OCI-M2 (cell line): Measurements from ENCODE around the gene SEMA7A.

Source experiments
- DNase-seq: peaks from one replicate; lab custom pipeline; 2025; ENCODE audit not compliant: unreplicated experiment; lab: John Stamatoyannopoulos, UW

SEMA7A gene

DNA sequence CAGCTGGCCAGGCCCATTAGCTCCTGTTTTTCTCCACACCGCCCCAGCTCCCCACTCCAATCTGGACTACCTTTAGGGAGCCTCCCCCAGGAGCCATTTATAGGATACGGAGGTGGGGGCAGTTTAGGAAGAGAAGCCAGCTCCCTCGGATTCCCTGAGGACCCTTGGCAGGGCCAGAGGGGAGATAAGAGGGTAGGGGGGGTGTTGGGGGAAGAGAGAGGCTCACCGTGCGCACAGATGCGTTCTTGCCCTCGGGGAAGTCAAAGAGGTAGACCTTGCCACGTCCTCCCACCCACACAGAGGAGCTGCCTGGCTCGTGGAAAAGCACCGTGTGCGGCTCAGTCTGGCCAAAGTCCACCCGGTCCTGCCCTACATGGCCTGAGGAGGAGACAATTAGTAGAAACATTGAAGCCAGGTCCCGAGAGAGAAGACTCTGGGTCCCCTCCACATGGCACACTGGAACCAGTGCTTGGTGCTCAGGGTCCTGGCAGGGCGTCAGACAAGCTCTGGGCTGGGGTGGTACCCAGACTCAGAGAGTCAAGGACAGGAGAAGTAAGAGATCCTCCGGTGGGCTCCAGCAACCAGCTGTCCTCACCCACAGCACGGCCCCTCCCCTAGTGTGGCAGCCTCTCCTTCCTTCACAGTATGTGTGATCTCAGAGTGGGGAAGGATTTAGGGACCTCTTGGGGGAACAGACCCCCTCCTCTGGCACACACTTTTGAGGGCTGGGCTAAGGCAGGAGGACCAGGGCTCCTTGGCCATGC lies 15.0 kb downstream of the SEMA7A start:
- DNase-seq, result no peak

DNA sequence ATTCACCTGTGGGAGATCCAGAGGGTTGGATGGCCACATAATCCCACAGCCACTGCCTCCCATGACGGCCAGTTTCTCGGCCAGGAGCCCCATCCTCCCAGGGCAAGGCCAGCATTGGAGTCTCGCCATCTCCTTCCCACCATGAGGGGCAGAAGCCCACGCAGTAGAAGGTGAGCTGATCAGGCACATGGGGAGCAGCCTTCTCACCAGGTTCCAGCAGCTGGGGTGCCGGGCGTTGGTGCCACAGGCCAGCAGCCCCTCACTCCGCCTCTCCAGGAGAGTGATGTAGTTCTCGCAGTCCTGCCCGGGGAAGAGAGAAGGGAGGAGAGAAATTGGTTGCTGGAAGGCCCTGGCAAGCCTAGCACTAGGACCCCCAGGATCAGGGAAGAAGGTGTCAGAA lies 16.1 kb downstream of the SEMA7A start:
- no peak for DNase-seq

DNA sequence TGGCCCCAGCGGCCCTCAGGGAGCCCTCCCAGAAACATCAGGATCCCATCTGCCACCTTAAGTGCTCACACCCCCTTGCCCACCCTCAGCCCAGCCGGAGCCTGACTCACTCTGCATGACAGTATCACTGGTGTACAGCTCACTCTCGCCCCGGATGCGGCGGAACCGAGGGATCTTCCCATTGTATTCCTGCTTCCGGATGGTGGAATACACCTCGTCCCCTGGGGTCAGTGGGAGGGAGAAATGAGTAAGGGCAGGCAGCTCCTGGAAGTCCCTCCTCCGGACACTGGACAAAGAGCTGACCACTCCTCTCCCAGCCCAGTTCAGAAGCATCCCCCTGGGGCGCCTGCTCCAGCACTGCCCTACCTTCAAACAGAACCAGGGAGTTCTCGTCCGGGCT lies 16.5 kb downstream of the SEMA7A start:
- DNase-seq, result no peak

DNA sequence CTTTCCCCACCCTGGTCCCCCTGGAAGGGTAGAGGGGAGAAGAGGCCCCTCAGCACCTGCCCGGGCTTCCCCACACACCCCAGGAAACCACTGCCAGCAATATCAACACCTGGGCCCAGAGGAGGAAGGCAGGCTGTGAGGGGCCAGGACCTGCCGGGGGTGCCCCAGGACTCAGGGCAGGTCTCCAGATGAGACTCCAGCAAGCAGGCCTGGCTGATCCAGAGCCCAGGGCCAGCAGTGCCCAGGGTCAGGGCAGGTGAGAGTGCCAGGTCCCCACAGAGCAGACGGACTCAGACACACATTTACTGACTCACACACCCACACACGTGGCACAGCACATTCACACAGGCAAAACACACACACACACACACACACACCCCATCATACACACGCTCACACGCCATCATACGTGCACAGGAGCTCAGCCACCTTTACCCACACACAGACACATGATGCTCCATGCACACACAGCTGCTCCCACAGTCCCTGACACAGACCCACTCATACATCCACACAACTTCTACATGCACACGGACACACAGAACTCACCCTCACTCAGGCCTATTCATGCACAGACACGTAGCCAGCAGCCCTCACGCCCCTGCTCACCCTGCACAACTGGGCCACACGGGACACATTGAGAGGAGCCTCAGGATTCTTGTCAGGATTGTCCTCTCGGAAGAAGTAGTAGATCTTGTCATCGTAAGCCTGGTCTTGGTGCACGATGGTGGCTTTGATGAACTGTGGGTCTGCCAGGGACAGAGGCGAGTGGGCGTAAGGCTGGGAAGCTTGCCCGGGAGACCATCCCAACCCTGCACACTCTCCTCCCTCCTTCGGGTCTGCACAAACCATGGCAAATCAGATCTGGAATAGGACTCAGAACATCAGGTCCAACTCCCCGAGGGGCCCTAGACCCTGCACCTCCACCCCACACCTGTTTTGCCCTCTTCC lies 17.5 kb downstream of the SEMA7A start:
- no peak for DNase-seq

DNA sequence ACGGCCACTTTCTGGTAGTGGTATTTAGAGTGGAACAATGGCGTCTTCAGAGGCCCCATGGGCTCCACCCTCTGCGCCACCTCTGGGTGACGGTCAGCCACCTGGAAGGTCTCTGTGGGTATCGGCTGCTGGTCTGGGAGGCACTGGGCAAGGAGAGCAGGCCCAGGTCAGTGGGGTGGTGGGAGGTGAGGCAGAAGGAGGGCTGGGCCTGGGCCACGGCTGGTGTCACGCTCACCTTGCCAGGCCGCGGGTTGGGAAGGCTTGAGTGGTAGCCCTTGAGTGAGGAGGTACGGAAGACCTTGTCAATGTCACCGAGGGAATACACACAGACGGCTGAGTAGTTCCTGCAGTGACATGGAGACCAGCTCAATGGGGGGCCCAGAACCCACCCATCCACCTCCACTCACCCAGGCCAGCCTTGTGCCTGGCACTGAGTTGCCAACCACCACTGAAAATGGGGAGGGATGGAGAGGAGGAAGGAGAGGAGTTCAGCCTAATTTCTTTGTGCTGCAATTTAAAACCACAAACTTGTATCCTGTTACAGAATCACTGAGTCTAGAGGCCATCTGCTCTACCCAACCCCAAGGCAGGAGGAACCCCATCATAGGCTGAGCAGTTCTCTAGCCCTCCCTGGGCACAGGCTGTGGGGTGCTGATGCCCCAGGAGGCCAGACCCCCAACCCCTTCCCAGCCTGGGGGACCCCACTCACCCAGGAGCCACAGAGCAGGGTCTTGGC lies 19.0 kb downstream of the SEMA7A start:
- DNase-seq, result no peak

DNA sequence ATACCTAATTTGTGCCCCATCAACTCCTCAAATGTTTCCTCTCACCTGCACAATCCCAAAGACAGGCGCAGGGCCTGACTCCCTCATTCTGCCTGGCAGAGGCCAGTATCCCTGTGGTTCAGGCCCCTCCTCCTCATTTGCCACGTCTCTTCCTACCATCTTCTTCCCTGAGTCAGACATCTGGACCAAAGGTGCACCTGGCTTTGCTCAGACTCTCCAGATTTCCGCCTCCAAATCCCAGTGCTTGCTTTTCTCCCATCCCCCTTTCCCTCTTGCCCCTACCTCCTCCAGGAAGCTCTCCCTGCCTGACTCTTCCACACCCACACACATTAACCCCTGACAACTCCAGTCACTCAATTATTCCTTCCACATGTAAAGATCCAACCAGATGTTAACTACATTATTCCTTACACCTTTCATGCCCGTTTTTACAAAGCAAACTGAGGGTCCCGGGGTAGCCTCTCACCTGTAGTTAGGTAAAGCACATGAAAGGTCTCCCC lies 19.6 kb downstream of the SEMA7A start:
- DNase-seq, result no peak

DNA sequence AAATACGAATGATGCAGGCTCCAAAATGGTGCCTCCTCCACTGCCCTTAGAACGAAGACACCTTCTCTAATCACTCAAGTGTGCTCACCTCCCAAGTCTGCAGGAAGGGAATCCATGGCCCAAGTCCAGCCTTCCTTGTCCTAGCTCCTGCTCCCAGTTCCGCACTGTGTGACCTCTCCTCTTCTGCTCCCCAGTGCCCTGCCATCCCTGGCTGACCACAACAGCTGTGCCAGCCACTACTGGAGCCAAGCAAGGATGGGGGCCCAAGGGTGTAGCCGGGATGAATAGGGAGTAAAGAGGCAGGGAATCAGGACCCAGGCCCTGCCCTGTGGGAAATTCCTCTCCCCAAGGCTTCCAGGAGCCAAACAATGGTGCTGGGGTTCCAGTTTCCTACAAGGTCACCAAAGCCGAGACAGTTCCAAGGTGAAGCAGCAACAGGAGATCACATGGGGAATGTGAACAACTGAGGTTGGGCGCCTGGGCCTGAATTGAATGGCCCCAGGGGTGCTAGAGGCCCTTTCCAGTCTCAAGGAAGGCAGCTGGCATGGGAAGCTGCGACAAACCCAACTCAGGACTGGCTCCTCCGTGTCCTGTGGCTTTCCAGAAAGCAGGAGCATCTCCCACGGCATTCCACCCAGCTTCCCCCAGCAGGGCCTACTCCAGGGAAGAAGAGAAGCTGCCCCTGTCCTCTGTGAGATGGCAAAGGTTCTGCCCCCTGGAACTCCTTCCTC lies 20.2 kb downstream of the SEMA7A start:
- no peak for DNase-seq

DNA sequence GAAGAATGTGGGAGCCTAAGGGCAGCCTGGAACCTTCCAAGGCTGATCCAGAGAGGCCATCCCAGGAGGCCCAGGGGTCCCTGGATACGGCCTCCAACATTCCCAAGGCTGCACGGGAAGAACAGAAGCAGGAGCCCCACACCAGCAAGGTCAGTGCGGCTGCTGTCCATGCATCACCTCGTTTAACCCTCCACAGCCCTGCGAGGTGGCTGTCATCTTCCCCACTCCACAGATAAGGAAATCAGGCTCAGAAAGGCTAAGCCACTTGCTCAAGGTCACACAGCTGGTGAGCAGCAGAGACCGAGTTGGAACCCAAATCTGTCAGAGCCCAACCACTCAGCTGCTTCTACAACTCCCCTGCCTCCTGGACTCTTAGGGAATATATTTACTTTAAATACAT lies 21.6 kb downstream of the SEMA7A start:
- DNase-seq, result no peak

DNA sequence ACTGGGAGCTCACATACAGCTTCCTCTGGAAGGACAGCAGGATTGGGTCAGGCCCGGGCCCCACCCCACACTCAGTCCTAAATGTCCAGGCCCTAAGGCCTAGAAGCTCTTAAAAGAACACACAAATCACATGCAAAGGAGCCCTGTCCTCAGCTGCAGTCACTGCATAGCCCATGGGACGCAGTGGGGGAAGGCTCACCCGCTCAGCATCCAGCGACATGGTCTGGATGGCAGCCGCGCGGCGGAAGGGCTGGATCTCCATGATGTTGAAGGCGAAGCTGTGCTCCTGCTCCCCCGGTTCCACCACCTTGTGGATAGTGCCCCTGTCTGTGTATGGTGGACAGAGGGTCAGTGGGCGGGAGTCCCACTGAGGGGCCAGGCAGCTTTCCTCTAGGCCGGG lies 22.1 kb downstream of the SEMA7A start:
- no peak for DNase-seq

DNA sequence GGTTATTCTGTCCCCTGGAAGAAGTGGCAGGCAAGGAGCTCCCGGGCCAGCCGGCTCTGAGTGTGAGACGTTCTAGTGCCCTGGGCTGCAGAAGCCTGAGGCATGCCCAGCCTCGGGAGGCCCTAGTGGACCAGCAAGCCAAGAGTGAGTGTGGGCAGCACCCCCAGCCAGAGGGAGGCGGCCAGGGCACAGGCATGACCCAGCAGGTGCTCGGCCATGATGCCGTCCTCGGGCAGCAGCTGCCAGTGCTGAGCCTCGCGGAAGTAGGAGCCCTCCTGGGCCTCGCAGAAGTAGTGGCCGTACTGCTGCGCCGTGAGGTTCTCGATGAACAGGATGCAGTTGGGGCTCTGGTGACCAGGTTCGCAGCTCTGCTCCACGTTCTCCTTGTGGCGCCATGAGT lies 23.3 kb downstream of the SEMA7A start:
- no peak for DNase-seq

DNA sequence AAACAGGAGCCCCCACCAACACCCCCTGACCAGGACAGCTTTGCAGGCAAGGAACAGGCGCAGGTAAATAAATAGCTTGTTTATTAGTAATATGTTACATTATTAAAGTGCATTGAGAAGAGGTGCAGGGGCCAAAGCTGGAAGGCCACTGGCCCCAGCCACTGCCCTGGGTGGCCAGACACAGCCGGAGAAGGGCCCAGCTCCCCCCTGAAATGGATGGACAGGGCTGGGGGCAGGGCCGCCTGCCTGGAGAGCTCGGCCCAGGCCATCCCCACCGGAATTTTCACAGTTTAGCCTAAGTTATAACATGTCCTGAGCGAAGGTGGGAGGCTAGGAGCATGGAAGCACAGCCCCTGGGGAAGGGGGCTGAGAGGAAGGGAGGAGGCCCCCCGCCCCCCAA lies 24.5 kb downstream of the SEMA7A start:
- DNase-seq, result no peak

DNA sequence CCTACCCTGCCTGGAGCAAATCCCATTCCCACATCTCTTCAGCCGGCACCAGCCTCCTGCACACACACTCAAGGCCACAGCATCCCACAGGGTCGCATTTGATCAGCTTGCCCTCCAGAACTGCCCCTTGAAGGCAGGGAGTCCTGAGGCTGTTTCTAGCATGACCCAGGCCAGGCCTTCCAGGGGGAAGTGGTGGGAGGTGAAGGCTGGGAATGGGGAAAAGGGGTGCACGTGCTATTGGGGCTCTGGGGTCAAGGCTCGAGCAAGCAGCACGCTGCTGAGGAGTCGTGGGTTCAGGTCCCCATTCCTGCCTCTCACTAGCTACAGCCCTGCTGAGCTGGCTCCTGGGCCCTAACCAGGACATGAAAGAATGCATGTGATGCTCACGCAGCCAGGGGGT lies 24.9 kb downstream of the SEMA7A start:
- no peak for DNase-seq

DNA sequence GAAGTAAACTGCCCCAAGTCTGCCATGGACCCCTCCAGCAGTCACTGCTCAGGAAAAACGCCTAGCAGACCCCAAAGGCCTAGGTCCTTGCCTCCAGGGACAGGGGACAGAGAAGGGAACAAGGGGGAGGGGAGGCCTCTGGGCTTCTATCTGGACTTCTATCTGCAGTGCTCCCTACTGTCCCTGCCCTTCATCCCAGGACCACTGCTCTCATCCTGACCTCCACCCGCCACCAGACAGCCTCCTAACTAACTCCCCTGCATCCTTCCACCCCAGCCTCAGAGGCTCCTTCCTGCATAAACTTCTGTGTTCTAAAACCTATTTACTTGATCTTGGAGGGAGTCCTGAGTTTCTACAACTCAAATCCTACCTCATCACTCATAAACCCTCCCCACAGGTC lies 25.4 kb downstream of the SEMA7A start:
- DNase-seq, result no peak

DNA sequence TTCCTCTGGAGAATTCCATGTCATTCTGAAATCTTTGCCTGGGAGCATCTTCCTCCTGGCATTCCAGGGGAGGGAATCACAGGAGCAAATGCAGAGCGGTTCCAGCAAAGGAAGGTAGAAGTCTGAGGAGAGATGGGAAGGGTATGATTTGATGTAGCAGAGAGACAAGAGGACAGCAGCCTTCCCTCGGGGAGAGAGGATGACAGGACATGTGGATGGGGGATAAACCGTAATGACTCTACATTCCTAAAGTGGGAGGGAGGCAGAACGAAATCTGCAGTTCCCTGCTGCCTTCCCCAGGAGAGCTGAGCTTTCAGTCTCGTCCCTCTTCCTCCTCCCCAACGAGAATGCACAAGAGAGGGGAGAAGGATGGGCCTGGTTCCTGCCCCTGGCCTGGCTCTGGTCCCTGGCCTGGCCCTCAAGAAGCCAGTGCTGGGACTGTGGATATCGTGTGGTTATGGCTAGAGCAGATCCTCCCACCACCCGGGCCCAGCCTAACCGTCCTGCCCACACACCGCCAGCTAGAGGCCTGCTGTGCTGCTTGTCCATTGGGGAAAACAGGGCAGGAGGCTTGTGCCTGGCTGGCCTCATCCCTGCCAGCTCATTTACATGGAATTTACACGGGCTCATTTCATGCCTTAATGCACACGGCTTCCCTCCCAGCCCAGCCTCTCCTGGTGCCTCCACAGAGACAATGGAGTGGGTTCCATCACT lies 26.6 kb downstream of the SEMA7A start:
- DNase-seq, result no peak

DNA sequence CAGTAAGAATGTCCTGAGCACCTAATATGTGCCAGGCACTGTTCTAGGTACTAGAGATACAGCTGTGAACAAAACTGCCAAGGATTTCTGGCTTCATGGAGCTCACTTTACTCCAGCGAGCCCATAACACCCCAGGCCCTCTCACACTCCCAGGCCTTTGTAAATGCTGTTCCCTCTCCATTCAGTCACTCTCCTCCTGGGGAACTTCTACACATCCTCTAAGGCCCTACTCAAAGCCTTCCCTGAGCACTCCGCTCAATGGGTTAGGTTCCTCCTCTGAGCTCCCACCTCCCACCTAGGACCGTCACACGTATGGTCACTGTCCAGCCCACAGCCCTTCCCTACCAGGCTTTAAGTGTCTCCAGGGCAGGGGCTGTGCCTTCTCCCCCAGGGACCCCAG lies 27.2 kb downstream of the SEMA7A start:
- DNase-seq, result no peak

DNA sequence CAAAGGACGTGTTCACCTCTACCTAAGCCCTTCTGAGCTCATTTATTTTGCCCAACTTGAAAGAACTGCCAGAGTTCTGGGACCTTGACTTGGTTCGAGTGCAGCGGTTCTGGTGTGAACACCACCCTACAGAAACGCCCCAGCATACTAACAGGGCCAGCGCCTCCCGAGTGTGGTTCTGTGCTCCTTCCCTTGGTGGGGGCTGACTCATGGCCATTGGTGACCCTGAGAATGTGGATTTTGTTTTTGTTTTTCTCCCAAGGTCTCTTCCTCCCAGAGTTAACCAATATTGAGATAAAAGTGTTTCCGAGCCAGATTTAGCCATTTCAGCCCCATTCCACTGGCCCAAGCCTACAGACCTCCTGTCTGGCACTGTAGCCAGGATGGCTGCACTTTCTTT lies 27.9 kb downstream of the SEMA7A start:
- DNase-seq, result no peak

DNA sequence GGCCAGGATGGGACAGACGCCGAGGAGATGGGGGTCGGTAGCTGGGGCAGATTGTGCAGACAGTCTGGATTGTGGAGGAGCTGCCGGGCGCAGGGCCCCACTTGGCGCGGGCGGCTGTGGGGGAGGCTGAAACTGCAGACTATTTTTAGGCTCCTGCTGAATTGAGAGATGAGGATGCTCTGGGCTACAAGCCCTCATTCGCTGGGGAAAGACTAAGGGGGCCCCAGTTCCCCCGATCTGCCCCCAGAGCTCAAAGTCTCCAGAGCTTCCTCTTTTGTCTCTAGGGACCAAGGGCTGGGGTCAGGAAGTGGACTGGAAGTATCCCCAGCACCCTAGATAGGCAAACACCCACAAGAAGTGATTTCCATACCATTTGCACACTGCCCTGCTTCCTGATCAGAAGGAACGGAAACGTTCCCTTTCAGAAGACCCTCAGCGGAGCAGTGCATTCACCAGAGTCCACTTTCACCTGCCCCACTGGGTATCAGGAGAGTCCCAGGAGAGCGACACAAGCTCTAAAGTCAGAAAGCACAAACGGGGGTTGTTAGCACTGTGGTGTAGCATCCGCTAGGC lies 29.7 kb downstream of the SEMA7A start:
- no peak for DNase-seq

DNA sequence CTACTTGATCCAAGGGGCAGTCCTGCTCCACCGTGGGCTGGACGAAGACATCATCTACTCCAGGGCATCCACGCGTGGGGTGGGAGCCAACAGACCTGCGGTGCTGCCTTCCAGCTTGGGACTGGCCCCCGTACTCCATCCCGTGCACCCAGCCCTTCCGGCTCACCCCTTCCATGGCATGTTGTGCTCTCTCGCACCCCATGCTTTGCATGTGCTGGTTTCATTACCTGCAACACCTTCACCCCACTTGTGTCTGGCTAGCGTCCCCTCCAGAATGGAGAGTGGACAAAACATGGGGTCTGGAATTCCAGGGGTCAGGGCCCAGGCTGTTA lies 30.2 kb downstream of the SEMA7A start:
- no peak for DNase-seq

DNA sequence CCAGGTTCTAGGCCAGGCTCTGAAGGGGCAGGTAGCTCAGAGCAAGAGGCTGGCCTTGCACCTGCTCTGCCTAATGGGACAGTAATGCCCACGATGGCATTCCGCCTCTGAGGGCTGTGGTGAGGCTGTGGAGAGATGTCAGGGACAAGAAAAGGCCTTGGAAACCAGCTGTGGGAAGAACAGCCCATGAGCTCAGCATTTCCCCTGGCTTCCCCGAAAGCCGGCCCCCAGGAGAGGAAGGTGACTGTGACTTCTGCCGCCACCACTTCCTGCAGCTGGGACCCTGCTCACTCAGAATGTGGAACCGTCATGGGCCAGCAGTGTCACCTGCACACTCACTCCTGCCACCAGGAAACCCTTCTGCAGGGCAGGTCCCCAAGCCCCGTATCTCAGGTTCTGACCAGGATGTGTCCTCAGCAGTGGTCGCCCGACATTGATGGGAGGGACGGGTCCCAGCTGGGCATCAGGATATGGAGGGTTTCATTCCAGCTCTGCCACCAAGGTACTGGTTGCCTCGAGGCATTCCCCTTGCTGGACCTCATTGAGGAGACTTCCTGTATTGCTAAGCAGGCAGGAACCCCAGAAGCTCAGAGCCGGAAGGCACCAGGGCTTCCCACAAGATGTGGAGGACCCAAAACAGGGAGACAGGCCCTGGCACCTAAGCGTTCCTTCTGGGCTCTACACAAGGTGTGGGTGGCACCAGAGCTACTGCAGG lies 30.7 kb downstream of the SEMA7A start:
- no peak for DNase-seq
